ENCODE data around the gene GPR162.

The GPR162 gene

DNA sequence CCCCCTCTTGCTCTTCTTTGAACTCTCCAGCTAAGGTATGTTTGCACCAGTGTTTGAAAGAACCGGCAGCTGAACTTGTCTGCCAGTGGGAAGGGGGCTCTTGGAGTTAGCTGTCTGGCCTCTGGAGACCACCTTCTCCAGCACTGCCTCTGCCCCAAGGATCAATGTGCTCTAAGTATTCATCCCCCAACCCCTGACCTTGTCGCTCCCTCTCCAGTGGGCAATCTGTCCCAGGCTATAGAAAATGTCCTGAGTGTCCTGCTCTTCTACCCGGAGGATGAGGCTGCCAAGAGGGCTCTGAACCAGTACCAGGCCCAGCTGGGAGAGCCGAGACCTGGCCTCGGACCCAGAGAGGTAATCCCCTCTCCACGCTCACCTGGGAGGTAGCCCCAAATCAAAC is 9.4 kb downstream of the GPR162 start:
- no peak overlapping the region for H3K4me3 ChIP-seq (ENCODE audit: low read length)
- no peak for DNase-seq (ENCODE audit: low read depth, low spot score)

GRCh38 chr12:6831450-6831995 is 9.9 kb downstream of the GPR162 start:
- DNase-seq (ENCODE audit: low read depth, low spot score) = no peak

DNA sequence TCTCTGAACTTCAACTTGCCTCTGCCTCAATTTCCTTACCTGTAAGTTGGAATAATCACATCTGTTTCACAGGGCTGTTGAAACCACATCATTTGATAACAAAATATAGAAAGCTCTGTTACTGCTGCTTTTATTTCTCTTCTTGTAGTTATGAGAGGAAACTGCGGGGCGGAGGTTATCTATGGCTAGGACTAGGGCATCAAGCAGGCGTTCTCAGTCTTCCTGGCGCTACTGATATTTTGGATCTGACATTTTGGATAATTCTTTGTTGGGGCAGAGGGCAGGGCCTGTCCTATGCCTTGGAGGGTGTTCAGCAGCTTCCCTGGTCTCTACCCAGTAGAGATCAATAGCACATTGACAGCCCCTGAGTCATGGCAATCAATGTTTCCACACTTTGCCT is 10.5 kb downstream of the GPR162 start:
- no peak overlapping the region for H3K4me3 ChIP-seq (ENCODE audit: low read length)
- no peak for DNase-seq (ENCODE audit: low read depth, low spot score)

More at GRCh38 chr12:6831450-6831995, 9.9 kb downstream of the GPR162 start:
- no peak overlapping the region for H3K4me3 ChIP-seq (ENCODE audit: low read length)

- no peak for DNase-seq (ENCODE audit: low read depth, low spot score)
- H3K4me3 ChIP-seq (ENCODE audit: low read length) = no peak overlapping the region
Measured at GRCh38 chr12:6833189-6833890, 11.7 kb downstream of the GPR162 start.

GRCh38 chr12:6834254-6834653 is 12.6 kb downstream of the GPR162 start:
- no peak for DNase-seq (ENCODE audit: low read depth, low spot score)
- H3K4me3 ChIP-seq (ENCODE audit: low read length) = no peak overlapping the region

DNA sequence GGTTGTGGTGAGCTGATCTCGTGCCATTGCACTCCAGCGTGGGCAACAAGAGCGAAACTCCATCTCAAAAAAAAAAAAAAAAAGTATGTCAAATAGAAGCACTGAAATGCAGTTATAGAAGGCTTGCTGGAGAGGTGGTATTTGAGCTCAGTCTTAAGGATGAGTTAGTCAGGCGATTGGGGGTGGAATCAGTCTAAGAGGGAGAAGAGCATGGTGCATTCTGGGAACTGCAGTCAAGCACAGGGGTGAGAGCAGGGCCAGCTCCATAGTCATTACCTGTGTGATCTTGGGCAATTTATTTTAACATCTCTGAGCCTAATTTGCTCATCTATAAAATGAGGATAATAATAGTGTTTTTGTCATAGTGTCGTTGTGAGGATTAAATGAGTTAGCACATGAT is 13.3 kb downstream of the GPR162 start:
- DNase-seq (ENCODE audit: low read depth, low spot score) = no peak
- H3K4me3 ChIP-seq (ENCODE audit: low read length) = no peak overlapping the region

DNA sequence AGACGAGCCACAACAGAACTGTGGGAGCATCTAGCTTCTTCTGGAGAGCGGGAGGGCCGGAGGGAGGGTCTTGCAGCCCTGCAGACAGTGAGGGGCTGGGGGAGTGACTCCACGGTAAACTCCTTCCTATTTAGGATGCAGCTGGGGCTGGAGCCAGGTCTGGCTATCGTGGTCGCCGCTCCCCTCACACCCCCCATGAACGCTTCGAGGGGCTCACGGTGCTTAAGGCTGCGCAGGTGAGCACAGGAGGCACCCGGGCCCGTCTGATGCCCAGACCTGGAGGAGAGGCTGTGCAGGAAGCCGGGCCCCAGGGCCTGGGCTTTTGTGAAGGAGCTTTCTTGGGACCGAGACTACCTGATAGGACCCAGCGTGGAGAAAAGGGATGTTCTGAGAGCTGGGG is 15.2 kb downstream of the GPR162 start:
- no peak for DNase-seq (ENCODE audit: low read depth, low spot score)

GRCh38 chr12:6837370-6838060 is 15.9 kb downstream of the GPR162 start:
- no peak for DNase-seq (ENCODE audit: low read depth, low spot score)
- H3K4me3 ChIP-seq (ENCODE audit: low read length) = no peak overlapping the region

More for the DNA sequence above, 15.2 kb downstream of the GPR162 start:
- H3K4me3 ChIP-seq (ENCODE audit: low read length) = no peak overlapping the region

- no peak for DNase-seq (ENCODE audit: low read depth, low spot score)
- H3K4me3 ChIP-seq (ENCODE audit: low read length) = no peak overlapping the region
Measured at GRCh38 chr12:6838854-6839253, 17.2 kb downstream of the GPR162 start.

DNA sequence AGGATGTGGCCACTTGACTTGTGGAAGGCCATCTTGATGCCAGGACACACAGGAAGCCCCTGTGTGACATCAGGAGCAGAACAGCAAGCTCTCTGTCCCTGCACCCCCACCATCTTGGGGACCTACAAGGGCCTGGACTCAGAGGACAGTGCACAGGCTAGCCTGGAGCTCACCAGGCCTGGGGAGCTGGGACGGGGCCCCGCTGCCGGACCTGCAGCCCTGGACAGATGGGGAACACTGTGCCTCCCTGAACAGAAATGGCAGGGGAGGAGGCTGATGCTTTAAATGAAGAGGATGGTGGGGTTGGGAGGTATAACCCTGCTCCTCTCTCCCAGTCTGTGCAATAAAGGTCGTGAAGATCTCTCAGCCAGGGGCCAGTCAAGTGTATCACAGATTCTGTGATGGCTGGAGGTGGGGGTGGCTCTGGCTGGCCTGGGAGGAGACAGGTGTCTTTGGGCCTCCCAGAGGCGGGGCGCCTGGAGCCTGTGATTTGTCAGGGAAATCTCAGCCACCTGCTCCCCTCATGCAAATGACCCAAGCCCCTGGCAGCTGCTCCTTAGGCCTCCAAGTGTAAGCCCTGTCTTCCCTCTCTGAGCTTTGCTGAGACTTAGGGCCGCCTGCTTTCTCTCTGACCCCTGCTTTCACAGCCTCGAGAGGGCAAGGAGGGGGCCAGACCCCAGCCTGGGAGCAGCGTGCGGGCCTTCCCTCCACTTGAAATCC is 18.0 kb downstream of the GPR162 start:
- no peak overlapping the region for H3K4me3 ChIP-seq (ENCODE audit: low read length)
- no peak for DNase-seq (ENCODE audit: low read depth, low spot score)

DNA sequence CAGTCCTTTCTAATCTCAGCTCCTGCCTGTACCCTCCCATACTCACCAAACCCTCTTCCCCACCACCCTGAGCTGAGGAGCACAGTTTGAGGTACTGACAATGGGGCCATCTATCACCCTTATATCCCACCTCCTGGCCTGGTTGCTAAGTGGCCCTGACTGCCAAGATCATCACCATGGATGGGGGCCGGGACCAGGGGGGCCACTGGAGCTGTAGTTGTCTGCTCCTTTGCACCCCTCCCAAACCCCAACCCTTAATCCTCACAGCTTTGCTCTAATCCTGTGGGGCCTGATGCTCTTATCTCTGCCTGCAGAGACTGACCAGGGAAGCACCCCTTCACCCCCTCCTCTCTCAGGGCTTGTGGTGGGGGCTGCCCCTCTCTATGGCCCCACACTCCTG is 18.7 kb downstream of the GPR162 start:
- H3K4me3 ChIP-seq (ENCODE audit: low read length) = no peak overlapping the region
- no peak for DNase-seq (ENCODE audit: low read depth, low spot score)

DNA sequence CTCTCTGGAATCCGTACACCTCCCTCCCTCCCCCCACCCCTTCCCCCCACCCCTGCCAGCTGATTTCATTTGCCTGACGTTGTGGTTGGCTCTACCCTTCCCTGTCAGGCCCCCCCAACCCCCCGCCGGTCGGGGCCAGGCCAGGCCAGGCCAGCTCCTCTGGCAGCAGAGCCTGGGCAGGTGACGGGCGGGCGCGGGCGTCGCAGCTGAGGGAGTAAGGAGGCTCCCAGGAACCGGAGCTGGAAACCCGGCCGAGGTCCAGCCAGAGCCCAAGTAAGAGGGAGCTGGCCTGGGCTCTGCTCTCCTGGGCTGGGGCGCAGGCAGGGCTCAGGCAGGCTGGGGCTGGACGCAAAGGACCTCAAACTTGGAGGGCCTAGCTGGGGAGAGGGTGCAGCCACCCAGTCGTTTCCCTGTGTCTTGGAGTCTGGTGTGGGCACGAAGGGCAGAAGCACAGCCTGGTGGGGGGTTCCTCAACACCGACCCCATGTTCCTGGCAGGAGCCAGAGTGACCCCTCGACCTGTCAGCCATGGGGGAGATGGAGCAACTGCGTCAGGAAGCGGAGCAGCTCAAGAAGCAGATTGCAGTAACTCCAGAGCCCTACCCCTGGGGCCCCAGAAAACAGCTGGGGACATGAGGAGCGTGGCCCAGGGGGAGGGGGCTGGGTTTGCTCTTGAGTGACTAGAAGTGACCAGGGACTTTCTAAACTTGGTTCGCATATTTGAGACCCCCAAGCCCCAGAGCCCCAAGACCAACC is 19.3 kb downstream of the GPR162 start, which contains the start of gene GNB3:
GNB3 (plus strand) TSS at position 165 of the 755 bp plus-strand sequence; CDS start at position 528, 363 bp downstream.
- H3K4me3 ChIP-seq (ENCODE audit: low read length) = no peak within 1 kb of the TSS
- no peak for DNase-seq (ENCODE audit: low read depth, low spot score)

GRCh38 chr12:6842075-6842474 is 20.5 kb downstream of the GPR162 start:
- no peak overlapping the region for H3K4me3 ChIP-seq (ENCODE audit: low read length)
- DNase-seq (ENCODE audit: low read depth, low spot score) = no peak

DNA sequence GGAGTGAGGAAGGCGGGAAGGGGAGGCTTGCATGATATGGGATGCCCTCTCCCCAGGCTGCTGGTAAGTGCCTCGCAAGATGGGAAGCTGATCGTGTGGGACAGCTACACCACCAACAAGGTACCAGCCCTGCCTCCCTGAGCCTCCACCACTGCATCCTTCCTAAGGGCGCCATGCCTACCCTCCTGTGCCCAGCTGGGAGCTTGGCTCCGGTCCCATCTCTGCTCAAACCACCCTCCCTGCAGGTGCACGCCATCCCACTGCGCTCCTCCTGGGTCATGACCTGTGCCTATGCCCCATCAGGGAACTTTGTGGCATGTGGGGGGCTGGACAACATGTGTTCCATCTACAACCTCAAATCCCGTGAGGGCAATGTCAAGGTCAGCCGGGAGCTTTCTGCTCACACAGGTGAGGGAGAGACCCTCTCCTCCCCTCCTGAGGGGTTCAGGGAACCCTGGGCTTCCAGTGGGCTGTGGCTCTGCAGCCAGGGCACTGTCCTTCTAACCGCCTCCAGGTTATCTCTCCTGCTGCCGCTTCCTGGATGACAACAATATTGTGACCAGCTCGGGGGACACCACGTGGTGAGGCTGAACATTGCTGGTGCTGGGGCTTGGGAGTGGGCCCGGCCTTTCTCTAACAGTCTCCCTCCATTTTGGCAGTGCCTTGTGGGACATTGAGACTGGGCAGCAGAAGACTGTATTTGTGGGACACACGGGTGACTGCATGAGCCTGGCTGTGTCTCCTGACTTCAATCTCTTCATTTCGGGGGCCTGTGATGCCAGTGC is 21.7 kb downstream of the GPR162 start:
- H3K4me3 ChIP-seq (ENCODE audit: low read length) = no peak overlapping the region
- no peak for DNase-seq (ENCODE audit: low read depth, low spot score)

DNA sequence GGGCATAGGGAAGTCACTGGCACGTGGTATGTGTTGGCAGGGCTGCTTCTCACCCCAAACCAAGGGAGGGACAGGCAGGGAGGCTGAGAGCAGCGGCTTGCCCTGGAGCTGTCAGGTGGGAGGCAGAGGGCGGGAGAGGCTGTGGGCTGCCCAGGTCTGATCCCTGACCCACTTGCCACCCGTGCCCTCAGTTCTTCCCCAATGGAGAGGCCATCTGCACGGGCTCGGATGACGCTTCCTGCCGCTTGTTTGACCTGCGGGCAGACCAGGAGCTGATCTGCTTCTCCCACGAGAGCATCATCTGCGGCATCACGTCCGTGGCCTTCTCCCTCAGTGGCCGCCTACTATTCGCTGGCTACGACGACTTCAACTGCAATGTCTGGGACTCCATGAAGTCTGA is 23.8 kb downstream of the GPR162 start:
- no peak overlapping the region for H3K4me3 ChIP-seq (ENCODE audit: low read length)
- DNase-seq (ENCODE audit: low read depth, low spot score) = no peak

DNA sequence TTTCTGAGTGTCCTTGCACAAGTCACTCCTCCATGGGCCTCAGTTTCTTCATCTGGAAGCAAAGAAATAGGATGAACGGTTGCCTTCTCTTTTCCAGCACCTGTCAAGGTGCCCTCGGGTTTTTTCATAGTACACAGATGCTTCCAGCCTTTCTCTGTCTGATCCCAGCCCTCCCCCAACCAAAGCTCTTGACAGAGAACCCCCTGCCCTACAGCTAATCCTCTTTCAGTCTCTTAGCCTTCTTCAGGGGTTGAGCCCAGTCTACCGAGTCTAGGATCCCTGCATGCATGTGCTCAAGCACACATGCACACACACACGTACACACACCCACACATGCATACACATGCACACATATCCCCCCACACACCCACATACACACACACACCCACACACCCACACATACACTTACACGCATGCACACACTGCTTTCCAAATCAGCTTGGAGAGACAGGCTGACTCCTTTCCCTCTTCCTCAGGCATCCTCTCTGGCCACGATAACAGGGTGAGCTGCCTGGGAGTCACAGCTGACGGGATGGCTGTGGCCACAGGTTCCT is 24.8 kb downstream of the GPR162 start:
- no peak for DNase-seq (ENCODE audit: low read depth, low spot score)
- no peak overlapping the region for H3K4me3 ChIP-seq (ENCODE audit: low read length)

DNA sequence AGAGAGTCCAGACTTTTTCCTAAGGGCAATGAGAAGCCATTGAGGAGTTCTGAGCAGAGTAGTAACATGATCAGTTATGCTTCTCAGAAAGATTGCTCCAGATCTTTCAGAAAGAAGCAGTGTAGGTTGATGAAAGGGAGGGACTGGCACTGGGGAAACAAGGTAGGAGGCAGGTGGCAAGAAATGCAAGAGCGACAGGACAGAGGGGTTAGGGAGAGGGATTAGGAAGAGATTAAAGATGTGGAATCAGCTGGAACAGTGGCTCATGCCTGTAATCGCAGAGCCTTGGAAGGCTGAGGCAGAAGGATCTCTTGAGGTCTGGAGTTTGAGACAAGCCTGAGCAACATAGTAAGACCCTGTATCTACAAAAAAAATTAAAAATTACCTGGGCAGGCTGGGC is 26.1 kb downstream of the GPR162 start:
- H3K4me3 ChIP-seq (ENCODE audit: low read length) = no peak overlapping the region
- no peak for DNase-seq (ENCODE audit: low read depth, low spot score)

- DNase-seq (ENCODE audit: low read depth, low spot score) = no peak
- no peak overlapping the region for H3K4me3 ChIP-seq (ENCODE audit: low read length)
Measured at GRCh38 chr12:6849427-6849826, 27.8 kb downstream of the GPR162 start.
